Left ventricle myocardium inferior (tissue), 1 donor: ENCODE measurements around the gene HOXD4. TPM values are rescaled to one million over a fixed set of nuclear protein-coding genes. Genes with fewer than 3 reads are reported as not detected.

Experiments used
- DNase-seq: peaks from one replicate; pipeline ENCODE4 v3.0.0-alpha.2; 2020
- H3K27ac ChIP-seq: fragments of 200-600 bp; replicated peaks from 2 replicates; pipeline ENCODE4 v1.8.0; 2021
- H3K27me3 ChIP-seq: fragments of 200-600 bp; 2 replicates; pipeline ENCODE4 v1.8.0; 2021; ENCODE audit warnings: low read depth
- H3K36me3 ChIP-seq: fragments of 200-600 bp; 2 replicates; pipeline ENCODE4 v1.8.0; 2021
- H3K4me1 ChIP-seq: fragments of 200-600 bp; 2 replicates; pipeline ENCODE4 v1.8.0; 2021
- H3K4me3 ChIP-seq: fragments of 200-600 bp; 2 replicates; pipeline ENCODE4 v1.8.0; 2021; ENCODE audit warnings: mild to moderate bottlenecking, moderate library complexity
- H3K9me3 ChIP-seq: fragments of 200-600 bp; replicated peaks from 2 replicates; pipeline ENCODE4 v1.8.0; 2021
- intact Hi-C: fragments of 100-400 bp; cut with micrococcal nuclease; formaldehyde crosslinking; loops from one replicate; pipeline ENCODE4 v1.11.0; 2022
- total RNA-seq: library from RNA; stranded (reverse); fragmentation: NEBNext Ultra II Directional; extraction: Animal tissue kit (Norgen Biotek cat#: 25700); gene quantifications from one replicate; pipeline ENCODE4 v1.2.1, GENCODE V29; 2021
- TF ChIP-seq, protein P1 (sequence below): fragments of 200-600 bp; IDR thresholded peaks from 2 replicates; pipeline ENCODE4 v1.8.0; 2021; ENCODE audit warnings: antibody characterized with exemption, mild to moderate bottlenecking, borderline replicate concordance
- donor health status: DM: no; HTN: yes; CAD: no; lungs with severe emphysema.

The HOXD4 gene
- total RNA-seq, 1 donor from 2014 or later = not detected

DNA sequence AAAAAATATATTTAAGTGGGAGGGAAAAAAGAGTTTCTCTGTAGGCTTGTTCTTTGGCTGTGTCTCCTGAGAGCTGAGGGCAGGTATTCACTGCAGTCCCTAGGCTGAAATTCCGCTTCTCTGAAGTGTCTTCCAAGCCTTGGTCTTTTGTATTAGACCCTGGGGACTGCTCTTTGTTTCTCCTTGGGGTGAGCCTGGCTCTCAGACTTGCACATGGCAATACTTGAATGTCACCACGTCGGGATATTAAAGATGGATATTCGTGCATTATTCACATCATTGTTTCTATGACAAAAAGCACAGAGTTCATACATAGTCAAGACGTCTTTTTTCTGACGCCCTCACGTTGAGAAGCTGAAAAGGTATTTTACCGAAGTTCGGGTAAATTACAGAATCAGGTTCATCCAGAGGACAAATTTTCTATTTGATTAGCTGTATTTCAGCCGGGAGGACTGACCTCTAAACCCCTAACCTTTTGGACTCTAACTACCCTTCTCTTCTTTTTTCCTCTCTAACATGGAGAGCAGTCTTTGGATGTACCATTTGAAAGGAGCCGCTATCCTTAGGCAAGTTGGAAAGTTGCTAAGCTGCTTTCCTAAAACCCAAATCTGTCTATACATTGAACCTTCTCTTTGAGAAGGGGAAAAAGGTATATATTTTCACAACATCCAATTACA is 3.4 kb downstream of the HOXD4 start:
- DNase-seq = no peak
- no peak overlapping the region for H3K27ac ChIP-seq
- intact Hi-C loops = no loop called here
- TF ChIP-seq, protein P1, sequence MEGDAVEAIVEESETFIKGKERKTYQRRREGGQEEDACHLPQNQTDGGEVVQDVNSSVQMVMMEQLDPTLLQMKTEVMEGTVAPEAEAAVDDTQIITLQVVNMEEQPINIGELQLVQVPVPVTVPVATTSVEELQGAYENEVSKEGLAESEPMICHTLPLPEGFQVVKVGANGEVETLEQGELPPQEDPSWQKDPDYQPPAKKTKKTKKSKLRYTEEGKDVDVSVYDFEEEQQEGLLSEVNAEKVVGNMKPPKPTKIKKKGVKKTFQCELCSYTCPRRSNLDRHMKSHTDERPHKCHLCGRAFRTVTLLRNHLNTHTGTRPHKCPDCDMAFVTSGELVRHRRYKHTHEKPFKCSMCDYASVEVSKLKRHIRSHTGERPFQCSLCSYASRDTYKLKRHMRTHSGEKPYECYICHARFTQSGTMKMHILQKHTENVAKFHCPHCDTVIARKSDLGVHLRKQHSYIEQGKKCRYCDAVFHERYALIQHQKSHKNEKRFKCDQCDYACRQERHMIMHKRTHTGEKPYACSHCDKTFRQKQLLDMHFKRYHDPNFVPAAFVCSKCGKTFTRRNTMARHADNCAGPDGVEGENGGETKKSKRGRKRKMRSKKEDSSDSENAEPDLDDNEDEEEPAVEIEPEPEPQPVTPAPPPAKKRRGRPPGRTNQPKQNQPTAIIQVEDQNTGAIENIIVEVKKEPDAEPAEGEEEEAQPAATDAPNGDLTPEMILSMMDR = no peak
- peaks cover 100% of the 10 kb centered on the region for H3K27me3 ChIP-seq
- H3K36me3 ChIP-seq = no peaks in the 10 kb centered on the region
- H3K4me3 ChIP-seq = no peak overlapping the region
- H3K9me3 ChIP-seq = no peaks in the 10 kb centered on the region
- H3K4me1 ChIP-seq = peaks cover 39% of the 10 kb centered on the region

DNA sequence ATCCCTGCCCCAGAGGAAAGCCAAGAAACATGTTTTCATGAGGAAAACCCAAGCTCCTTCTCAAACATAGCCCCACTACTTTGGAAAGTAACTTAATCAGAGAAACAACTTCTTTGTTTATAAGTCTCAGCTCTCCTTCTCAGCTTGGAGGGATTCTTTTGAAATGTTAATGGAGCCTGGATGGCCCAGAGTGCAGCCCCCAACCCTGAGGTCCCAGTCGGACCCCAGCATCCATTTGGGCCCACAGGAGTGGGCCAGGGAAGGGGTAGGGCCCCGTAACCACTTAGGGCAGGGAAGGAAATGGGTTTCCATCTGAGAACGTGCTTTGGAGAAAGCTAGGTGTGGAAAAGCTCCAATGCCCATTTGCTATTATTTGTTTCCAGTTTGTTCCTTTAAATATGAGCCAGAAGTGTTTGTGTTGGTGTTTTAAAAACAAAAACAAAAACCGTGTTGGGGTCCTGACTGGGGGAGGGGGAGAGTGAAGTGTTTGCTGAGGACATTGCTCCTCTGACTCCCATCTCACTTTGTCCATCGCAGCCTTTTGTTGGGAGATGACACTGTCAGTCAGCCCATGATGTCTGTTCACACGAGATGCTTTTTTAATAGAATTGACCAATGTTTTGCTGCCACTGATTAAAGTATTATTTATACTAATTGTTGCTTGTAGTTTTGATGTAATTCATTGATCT is 4.2 kb downstream of the HOXD4 start:
- peaks cover 100% of the 10 kb centered on the region for H3K27me3 ChIP-seq
- peaks cover 47% of the 10 kb centered on the region for H3K4me1 ChIP-seq
- intact Hi-C loops = no loop called here
- DNase-seq = no peak
- no peaks in the 10 kb centered on the region for H3K9me3 ChIP-seq
- TF ChIP-seq, protein P1 = no peak
- no peaks in the 10 kb centered on the region for H3K36me3 ChIP-seq
- no peak overlapping the region for H3K4me3 ChIP-seq
- H3K27ac ChIP-seq = no peak overlapping the region

- no peaks in the 10 kb centered on the region for H3K36me3 ChIP-seq
- H3K4me3 ChIP-seq = no peak overlapping the region
- H3K9me3 ChIP-seq = no peaks in the 10 kb centered on the region
- peaks cover 100% of the 10 kb centered on the region for H3K27me3 ChIP-seq
- intact Hi-C loops = no loop called here
- TF ChIP-seq, protein P1 = no peak
- DNase-seq = no peak
- H3K27ac ChIP-seq = no peak overlapping the region
- peaks cover 50% of the 10 kb centered on the region for H3K4me1 ChIP-seq
Measured at GRCh38 chr2:176156301-176156806, 5.0 kb downstream of the HOXD4 start.

DNA sequence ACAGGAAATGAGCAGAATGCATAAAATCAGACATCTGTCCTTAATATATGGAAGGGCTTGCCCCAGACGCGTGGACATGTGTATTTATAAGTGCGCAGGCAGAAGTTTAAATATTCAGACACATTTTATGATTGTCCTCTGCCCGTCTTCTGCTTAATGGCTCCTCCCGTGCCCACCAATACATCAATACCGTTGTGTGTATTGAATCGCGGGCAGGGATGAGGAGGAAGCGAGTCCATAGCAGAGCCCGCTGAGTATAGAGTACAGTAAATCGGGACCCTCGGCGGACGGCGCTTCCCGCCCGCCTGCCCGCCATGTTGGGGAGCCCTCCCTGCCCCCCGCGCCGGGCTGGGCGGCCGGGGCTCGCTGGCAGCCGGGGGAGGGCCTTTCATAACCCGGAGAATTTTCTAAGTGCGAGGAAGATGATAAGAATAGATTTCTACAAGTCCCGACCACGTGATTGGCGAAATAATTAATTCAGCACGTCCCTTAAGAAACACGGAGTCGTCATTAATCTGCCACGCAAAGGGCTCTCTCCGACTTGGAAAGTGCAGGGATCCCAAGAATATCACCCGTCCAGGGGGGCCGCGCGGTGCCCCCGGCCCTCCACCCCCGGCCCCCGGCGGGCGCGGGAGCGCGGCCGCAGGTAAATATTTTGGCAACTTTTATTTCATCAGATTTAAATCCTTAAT is 5.6 kb downstream of the HOXD4 start, which contains the start of gene HOXD3:
TSS of gene HOXD3 (plus strand) at position 501 of the 692 bp plus-strand sequence. CDS start 11,808 bp downstream, outside the sequence.
- H3K4me3 ChIP-seq = peak within 1 kb of the TSS; percentile 36
- H3K27ac ChIP-seq = no peak within 1 kb of the TSS
- DNase-seq = no peak
- no peaks in the 10 kb centered on the region for H3K9me3 ChIP-seq
- peaks cover 100% of the 10 kb centered on the region for H3K27me3 ChIP-seq
- no peaks in the 10 kb centered on the region for H3K36me3 ChIP-seq
- peaks cover 44% of the 10 kb centered on the region for H3K4me1 ChIP-seq
- intact Hi-C loops = no loop called here
- TF ChIP-seq, protein P1 = no peak

DNA sequence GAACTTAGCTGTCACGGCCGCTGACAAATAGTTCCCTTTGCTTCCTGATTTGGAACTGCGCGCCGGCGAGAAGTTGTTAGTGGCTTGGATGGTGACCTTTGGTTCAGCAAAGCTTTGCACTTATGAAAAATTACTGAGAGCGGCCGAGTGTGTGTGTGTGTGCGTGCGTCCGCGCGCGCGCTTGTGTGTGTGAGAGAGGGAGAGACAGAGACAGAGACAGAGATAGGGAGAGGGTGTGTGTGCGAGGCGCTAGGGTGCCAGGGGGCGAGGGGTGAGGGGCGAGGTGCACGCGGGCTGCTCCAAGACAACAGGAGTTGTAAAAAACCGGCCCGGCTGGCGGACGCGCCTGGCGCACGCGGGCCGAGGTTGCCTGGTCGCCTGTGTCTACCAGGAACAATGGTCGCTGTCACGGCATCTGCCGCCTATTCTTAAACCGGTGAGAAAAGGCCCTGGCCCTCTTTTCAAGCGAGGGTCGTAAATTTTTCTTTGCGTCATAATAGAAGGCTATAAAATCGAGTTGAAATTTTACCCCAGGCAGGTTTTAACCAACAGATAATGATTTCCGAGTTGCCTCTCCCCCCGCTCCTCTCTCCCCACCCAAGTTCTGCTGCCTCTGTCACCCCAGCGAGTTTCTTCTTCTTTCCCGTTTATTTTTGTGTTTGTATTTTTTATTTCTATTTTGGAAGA is 6.3 kb downstream of the HOXD4 start:
- no peaks in the 10 kb centered on the region for H3K36me3 ChIP-seq
- peak overlapping the region; percentile 36 for H3K4me3 ChIP-seq
- intact Hi-C loops = no loop called here
- no peak overlapping the region for H3K27ac ChIP-seq
- H3K27me3 ChIP-seq = peaks cover 100% of the 10 kb centered on the region
- TF ChIP-seq, protein P1 = no peak
- no peak for DNase-seq
- H3K9me3 ChIP-seq = no peaks in the 10 kb centered on the region
- peaks cover 40% of the 10 kb centered on the region for H3K4me1 ChIP-seq
